ENCODE data around the gene GCNA.

DNA sequence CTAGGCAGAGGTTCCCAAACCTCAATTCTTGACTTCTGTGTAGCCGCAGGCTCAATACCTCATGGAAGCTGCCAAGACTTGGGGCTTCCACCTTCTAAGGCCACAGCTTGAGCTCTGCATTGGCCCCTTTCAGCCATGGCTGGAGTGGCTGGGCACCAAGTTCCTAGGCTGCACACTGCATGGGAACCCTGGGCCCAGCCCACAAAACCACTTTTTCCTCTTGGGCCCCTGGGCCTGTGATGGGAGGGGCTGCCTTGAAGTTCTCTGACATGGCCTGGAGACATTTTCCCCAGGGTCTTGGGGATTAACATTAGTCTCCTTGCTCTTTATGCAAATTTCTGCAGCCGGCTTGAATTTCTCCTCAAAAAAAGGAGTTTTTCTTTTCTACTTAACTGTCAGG lies 75.1 kb downstream of the GCNA start:
- TF ChIP-seq FOXM1 (IDR thresholded peaks at IDR 0.05; ENCODE audit: low read depth) = no peak
- TF ChIP-seq CTCF (IDR thresholded peaks at IDR 0.05) = no peak
- no peak for TF ChIP-seq POLR2AphosphoS5 (IDR thresholded peaks at IDR 0.05; ENCODE audit: low read depth, low read length)
- TF ChIP-seq REST (IDR thresholded peaks at IDR 0.05; ENCODE audit: low read depth, low read length) = no peak
- no peak for TF ChIP-seq SIN3A (IDR thresholded peaks at IDR 0.05; ENCODE audit: borderline replicate concordance, low read depth, low read length)
